AG08396 (cell line): ENCODE results near the gene GPBP1L1.
"Not testable (repeated sequence)": the region's sequence is repeated elsewhere in the genome, so short reads cannot be mapped to it uniquely, and the experiment has no call there.

Experiments used
- DNase-seq: peaks from one replicate; pipeline ENCODE4 v3.0.0; 2012; ENCODE audit warnings: low spot score, mixed read lengths

The GPBP1L1 gene, protein sequence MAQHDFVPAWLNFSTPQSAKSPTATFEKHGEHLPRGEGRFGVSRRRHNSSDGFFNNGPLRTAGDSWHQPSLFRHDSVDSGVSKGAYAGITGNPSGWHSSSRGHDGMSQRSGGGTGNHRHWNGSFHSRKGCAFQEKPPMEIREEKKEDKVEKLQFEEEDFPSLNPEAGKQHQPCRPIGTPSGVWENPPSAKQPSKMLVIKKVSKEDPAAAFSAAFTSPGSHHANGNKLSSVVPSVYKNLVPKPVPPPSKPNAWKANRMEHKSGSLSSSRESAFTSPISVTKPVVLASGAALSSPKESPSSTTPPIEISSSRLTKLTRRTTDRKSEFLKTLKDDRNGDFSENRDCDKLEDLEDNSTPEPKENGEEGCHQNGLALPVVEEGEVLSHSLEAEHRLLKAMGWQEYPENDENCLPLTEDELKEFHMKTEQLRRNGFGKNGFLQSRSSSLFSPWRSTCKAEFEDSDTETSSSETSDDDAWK

DNA sequence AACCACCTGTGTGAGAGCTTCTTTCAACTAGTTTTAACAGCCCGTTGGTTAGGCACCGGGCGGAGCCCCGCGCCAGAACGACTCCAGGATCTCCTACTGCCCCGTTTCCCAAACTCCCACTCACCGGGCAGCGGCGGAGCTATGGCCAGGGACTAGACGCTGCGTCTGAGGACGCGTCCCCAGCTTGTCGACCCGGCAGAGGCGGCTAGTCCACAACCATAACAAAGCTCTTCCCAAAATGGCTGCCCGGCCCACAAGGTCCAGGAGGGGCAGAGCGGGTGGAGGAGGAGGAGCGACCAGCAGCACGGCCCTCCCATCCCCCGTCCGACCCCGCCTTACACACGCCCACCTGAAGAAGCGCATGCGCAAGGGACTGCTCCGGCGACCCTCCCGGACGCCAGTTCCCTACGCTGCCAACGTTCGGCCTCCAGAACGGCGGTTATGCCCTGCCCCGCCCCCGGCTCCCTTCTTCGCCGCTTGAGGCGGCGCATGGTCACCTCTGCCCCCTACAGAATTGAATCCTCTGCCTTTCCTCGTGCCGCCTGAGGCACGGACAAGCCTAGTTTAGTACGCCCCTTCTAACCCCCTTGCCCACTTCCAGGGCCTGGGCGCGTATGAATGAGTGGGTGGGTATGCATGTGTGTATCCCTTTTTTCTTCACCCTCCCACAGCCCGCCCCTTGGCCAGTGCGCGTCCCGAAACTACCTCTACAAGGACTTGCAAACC, at the start of gene GPBP1L1:
Gene GPBP1L1 (minus strand): TSS at position 246 of the 726 bp plus-strand sequence. CDS start 27,446 bp downstream, outside the sequence.
- DNase-seq = peak; percentile 99

DNA sequence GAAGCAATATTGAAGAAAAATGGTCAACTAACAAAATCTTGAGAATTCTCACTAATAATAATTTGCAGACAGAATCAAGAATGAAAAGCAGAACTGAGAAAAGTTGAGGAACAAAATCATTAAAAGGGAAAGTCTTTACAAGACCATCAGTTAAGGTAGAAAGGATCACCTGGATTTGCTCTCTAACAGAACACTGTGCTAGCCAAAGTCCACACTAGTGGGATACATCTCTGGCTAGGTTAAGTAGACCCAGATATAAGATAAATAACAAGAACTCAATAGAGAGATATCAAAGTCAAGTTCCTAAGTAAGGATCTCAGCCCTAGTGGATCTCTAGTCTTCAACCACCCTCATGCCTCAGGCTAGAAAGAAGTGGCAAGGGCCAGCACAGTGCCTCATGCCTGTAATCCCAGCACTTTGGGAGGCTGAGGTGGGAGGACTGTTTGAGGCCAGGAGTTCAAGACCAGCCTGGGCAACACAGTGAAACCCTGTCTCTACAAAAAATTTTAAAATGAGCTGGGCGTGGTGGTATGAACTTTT, 44.5 kb upstream of the GPBP1L1 start:
- no peak for DNase-seq

DNA sequence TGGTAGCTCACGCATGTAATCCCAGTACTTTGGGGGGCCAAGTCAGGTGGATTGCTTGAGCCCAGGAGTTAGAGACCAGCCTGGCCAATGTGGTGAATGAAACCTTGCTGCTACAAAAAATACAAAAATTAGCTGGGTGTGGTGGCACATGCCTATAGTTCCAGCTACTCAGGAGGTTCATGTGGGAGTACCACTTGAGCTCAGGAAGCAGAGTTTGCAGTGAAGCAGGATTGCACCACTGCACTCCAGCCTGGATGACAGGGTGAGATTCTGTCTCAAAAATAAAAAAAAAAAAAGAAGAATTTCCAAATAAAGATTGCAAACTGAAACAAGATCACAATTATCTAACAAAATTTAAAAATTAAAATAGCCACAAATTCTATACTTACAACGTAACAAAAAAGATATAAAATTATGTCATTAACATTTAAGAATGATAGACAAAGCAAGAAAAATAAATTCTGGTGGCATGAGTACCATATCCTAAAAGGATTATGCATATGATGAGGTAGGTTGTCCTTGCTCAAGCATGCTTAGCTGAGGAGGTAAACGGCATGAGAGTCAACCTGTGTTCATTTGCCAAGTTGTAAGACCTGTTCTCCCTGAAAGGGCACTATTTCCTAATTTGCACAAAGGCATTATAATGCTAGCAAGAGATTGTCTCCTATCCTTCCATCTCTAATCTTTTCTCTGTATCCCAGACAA, 43.9 kb upstream of the GPBP1L1 start:
- DNase-seq = no peak

DNA sequence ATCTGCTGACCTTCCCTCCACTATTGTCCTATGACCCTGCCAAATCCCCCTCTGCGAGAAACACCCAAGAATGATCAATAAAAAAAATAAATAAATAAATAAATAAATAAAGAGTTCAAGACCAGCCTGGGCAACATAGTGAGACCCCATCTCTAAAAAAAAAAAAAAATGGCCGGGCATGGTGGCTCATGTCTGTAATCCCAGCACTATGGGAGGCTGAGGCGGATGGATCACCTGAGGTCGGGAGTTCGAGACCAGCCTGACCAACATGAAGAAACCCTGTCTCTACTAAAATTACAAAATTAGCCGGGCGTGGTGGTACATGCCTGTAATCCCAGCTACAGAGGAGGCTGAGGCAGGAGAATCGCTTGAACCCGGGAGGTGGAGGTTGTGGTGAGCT, 39.7 kb upstream of the GPBP1L1 start:
- not testable (repeated sequence) for DNase-seq

DNA sequence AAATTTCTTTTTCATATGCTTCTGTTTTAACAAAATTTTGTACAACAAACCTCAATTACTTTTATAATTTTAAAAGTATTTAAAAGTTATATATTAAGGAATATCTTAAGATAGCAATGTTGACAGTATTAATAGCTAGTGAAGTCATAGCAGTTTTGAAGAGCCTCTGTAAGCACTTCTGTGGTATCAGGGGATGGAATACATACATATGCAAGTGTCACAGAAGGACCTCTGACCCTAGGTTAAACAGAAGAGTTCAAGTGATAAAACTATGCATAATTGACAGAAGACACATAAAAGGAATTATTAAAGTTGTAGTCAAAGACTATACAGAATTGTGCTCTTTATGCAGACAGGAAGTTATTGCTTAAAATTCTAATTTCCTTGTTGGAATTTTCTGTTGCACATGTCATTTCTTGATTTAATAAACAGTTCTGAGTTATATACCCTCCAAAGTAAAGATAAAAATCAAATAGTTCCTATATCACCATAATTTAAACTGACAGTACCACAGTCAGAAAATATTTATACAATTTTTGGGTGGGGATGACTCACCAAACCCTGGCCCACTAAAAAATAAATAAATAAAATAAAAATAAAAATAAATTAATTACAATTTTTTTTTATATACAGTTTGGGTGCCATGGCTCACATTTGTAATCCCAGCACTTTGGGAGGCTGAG, 37.1 kb upstream of the GPBP1L1 start:
- DNase-seq = no peak

DNA sequence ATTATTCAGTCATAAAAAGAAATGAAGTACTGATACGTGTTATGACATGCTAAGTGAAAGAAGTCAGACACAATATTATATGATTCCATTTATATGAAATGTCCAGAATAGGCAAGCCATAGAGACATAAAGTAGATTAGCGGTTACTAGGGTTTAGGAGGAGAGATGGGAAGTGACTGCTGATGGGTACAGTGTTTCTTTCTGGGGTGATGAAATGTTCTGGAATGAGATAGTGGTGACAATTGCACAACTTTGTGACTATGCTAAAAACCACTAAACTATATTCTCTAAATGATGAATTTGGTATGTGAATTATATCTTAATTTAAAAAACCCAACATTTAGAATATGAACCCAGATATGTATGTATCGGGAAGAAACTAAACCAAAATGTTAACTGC, 36.5 kb upstream of the GPBP1L1 start:
- DNase-seq = peak; percentile 10

DNA sequence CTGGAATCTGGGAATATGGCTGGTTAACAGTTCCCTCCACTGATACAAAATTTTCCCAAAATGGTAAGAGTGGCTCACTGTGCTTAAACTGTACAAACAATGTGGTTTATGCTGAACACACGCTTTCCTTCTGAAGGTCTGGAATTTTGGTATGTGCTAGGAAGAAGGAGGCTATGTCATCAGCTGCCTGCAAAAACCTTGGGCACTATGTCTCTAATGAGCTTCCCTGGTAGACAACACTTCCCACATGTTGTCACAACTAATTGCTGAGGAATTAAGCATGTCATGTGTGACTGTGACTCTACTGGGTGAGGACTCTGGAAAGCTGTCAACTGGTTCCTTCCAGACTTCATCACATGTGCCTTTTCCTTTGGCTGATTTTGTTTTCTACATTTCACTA, 34.9 kb upstream of the GPBP1L1 start:
- DNase-seq = peak; percentile 34

DNA sequence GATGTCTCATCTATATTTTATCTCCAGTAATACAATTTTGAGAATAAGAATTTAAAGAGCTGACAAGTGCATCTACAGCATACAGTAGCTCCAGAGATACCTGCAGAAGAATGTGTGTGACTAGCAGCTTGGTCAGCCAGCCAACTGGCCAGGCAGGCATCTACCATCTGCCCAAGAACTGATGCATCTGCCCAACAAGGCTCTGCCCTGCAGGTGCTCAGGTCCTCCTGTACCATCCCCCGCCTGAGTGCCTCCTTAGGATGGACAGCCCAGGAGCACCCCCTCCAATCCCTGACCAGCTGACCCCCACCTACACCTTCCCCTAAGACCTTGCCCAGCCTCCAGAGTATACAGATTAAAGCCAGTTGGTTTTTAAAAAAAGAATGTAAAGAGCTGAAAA, 32.0 kb upstream of the GPBP1L1 start:
- no peak for DNase-seq

DNA sequence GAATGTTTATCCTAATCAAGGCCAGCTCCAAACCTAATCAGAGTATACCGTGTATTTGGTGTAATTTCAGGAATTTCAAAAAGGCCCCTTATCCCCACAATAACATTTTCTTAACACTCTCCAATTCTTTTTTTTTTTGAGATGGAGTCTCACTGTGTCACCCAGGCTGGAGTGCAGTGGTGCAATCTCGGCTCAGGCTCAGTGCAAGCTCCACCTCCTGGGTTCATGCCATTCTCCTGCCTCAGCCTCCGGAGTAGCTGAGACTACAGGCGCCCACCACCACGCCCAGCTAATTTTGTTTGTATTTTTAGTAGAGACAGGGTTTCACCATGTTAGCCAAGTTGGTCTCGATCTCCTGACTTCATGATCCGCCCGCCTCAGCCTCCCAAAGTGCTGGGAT, 31.1 kb upstream of the GPBP1L1 start:
- not testable (repeated sequence) for DNase-seq

DNA sequence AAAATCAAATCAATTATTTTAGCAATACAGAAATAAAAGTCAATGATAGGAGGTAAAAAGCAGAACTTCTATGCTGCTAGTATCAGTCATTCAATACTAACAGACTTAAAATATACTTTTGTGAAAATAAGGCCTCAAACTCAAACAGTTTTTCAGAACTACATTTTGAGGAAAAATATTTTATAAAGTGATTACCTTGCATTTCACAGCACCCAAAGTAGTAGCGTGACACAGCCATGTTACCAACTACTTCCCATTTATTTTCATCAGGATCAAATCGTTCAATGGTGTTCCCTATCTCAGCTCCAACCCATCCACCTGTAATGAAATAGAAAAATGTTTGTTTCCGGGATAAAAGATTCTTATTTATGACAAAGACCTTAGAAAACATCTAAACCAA, 30.4 kb upstream of the GPBP1L1 start:
- no peak for DNase-seq

DNA sequence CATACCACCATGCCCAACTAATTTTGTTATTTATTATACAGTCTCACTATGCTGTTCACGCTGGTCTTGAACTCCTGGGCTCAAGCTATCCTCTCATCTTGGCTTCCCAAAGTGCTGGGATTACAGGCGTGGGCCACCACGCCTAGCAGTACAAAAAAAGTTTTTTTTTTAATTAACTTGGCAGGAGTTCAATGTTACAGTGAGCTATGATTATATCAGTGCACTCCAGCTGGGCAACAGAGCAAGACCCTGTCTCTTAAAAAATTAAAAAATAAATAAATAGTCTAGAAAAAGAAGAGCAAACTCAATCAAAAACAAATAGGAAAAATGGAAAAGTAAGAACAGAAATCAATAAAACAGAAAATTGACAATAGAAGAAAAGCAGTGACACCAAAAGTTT, 27.4 kb upstream of the GPBP1L1 start:
- no peak for DNase-seq

DNA sequence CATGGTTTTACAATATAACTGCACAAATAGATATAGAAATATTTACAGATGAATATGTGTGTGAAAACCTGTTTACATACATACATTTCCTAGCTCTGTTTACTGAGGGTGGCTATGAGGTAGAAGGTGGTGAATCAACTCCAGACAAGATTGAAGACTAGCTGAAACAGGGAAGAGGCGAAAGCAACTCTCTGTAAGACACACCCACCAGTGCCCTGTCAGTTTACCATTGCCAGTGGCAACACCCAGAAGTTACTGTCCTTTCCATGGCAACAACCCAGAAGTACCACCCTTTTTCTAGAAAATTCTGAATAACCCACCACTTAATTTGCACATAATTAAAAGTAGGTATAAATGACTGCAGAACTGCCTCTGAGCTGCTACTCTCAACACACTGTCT, 18.3 kb upstream of the GPBP1L1 start:
- DNase-seq = no peak

DNA sequence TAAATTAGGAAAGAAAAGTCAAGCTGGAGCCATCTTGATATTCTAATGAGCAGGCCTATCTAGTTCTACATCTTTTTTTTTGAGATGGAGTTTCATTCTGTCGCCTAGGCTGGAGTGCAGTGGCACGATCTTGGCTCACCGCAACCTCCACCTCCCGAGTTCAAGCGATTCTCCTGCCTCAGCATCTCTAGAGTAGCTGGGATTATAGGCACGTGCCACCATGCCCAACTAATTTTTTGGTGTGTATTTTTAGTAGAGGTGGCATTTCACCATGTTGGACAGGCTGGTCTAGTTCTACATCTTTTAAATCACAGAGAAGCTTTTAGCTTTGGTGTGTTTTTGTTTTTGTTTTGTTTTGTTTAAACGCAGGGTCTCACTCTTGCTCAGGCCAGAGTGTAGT, 8.5 kb upstream of the GPBP1L1 start:
- DNase-seq = no peak

DNA sequence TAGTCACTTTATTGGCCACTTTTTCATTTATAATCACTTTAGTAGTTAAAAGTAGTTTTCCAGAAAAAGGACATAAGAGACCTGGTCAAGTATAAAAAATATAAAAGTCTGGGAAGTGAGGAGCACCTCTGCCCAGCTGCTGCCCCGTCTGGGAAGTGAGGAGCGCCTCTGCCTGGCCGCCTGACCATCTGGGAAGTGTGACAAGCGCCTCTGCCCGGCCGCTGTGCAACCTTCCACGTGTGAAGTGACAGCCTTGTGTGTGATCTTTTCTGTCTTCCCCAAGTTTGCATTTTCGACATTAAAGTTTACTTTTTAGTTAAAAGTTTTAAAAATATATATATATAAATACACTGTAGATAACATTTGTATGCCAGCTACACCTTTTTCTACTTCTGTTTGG, 7.5 kb upstream of the GPBP1L1 start:
- not testable (repeated sequence) for DNase-seq

DNA sequence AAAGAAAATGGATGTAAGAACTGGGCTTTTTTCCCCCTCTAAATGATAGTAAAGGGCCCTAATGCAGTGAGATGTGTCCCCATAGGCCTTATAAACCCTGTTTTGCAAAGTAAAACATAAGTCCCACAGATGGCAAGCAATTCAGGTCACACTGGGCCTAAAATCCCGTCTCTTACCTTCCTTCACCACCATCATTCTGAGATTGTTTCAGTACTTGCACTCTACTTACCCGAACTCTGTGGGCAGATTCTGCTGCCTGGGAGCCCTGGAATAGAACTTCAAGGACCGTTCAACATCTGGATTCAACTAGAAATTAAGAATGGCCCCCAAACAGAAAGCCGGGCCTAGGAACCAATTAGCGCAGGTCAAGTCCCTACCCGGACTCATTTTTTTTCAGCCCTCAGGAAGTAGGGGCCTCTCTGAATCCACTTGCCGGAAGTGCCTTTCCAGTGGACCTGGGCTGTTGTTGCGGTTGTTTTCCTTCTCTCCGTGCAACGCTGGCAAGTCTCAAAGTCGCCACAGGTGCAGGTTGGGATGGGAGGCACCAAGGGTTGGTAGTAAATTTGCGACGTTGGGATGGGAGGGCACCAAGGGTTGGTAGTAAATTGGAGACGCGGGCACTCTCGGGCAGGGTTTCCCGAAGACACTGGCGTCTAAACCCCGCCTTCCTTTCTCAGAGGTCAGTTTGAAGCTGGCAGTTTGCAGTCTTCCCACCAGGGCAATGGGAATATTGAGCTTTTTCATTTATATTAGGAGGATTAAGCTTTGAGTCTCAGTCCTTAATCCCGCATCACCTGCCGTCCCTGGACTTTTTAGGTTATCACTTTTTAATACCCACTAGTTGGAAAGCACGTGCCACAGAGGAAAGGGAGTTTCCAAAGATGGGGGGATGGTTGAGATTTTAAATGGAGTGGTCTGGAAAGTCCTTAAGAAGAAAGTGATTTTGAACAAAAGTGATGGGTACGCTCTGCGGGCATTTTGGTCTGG, 1.7 kb upstream of the GPBP1L1 start, which contains the start of gene TMEM69:
Gene TMEM69 (plus strand): TSS at position 428 of the 987 bp plus-strand sequence. CDS start 2,888 bp downstream, outside the sequence.
- DNase-seq = peak; percentile 83

DNA sequence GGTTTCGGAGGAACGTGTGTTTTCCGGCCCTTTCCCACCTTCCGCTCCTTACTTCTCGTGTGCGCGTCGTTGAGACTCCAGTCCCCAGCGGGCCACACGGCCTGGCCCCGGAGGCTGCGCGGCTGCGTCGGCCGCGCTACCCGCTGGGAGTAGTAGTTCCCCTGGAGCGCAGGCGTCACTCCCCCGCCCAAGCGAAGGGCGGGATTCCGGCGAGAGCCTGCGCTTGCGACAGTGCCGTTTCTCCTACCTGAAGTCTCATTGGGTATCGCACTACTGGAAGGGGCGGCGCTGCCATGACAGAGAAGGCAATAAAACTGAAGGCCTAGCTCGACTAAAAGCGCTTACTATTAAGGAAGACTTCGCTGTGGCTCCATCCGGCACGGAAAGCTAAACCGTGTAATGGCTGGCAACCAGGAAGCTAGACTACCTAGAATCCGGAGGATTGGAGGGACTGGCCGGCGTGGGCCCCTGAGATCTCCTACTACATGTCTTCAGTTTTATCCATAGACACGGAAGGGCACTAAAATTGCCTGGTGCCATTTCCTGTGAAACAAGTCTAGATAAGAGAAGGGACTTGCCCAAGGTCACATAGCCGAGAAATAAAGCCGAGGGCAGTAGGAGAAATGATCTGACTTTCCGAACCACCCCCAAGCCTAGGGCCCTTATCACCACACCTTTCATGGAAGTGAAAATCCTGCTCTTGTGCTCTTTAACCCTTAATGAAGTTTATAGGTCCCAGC, 851 bp upstream of the GPBP1L1 start:
- DNase-seq = peak; percentile 94

DNA sequence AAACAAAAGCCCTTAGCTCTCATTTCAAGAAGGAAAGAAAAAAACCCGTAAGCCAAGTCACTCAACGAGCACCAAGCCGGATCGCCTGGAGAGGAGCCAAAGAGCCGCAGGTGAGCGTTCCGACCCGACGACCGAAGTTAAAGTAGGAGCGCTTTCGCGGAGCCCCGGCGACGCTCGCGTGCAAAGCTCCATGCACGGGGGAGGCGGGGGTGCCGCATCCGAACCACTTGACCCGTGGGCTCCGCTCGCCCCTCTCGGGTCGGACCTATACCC, 382 bp downstream of the GPBP1L1 start:
- DNase-seq = peak; percentile 13

DNA sequence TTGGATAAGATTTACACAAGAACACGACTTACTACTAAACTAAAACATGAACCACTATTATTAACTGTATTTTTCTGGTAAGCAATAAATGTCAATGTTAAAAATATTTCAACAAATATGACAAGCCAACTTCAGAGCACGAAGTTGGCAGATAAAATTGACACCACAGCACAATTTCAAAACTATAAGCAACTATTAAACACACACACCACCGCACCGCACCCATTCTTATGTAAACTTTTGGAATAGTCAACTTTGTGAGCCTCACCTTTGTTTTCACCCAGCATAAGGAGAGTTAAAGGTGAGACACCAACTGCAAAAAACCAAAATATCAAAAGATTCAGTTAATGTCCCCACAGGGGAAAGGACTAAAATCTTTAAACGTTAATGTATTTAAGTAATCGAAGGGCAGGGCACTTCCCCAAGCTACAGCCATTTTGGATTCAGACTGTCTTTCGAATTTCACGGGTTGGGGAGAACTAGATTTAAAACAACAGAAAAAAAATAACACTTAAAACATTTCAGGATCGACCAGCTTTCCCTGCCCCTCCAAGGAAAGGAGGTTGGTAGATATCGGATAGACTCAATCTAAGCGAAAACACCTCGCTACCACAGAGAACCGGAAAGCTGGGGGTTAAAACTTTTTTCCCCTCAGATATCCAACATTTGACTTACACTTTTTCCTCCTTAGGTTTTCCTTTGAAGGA, 872 bp downstream of the GPBP1L1 start:
- no peak for DNase-seq

DNA sequence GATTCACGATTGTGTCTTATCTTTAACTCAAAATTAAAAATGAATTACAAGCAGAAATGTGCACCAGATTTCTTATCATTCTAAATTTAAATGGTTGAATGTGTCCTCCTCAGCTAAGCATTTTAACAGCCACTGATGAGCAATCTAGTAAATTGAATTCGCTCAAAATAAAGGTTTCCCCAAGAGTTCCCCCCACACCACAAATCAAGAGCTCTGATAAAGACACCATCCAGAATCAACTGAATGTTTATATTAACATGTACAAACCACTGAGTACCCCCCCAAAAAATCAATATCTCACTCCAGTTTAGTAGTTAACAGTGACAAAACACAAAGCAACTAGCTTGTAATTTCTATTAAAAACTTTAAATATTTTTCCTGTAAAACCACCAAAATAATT, 1.9 kb downstream of the GPBP1L1 start:
- no peak for DNase-seq
